Sigmoid colon (tissue), 7 donors: ENCODE results near the gene CAPRIN1. TPM values are rescaled to one million over a fixed set of nuclear protein-coding genes. Genes with fewer than 3 reads are reported as not detected.

Source experiments
- DNase-seq: peaks from one replicate; pipeline ENCODE4 v3.0.0-alpha.2; 2019
- H3K27ac ChIP-seq, 4 donors: fragments of 200-600 bp; sonication (generic); one replicate each; pipeline ENCODE4 v1.5.1; 2016 to 2019; ENCODE audit warnings: mild to moderate bottlenecking in 1 of 4
- H3K27me3 ChIP-seq, 3 donors: fragments of 200-600 bp; sonication (generic); one replicate each; pipeline ENCODE4 v1.5.1; 2019; ENCODE audit warnings: mild to moderate bottlenecking in 1 of 3
- H3K36me3 ChIP-seq, 4 donors: fragments of 200-600 bp; sonication (generic); one replicate each; pipeline ENCODE4 v1.5.1; 2016 to 2019
- H3K4me1 ChIP-seq, 4 donors: fragments of 200-600 bp; sonication (generic); one replicate each; pipeline ENCODE4 v1.5.1; 2017 to 2019
- H3K4me3 ChIP-seq, 4 donors: fragments of 200-600 bp; sonication (generic); one replicate each; pipeline ENCODE4 v1.5.1; 2017 to 2019; ENCODE audit warnings: mild to moderate bottlenecking in 2 of 4, moderate library complexity in 1 of 4
- H3K9me3 ChIP-seq, 4 donors: fragments of 200-600 bp in 3 of 4; sonication (generic) in 3 of 4; one replicate each; pipeline versions ENCODE4 v1.5.1 to v1.6.1; 2013 to 2019
- EP300 ChIP-seq, 4 donors: sonication (generic); formaldehyde crosslinking; IDR thresholded peaks; one replicate each; pipeline ENCODE4 v1.6.1; 2017; ENCODE audit warnings: antibody characterized with exemption in 4 of 4
- POLR2A ChIP-seq, 2 donors: fragments of 450-650 bp; IDR thresholded peaks; one replicate each; pipeline ENCODE4 v1.6.1; 2016; ENCODE audit warnings: antibody characterized with exemption in 2 of 2, mild to moderate bottlenecking in 2 of 2, moderate library complexity in 2 of 2
- POLR2AphosphoS5 ChIP-seq, 4 donors: sonication (generic); formaldehyde crosslinking; IDR thresholded peaks; one replicate each; pipeline ENCODE4 v1.6.1; 2017; ENCODE audit warnings: antibody characterized with exemption in 4 of 4
- WGBS, 2 donors: extraction: QIAGEN DNeasy Blood & Tissue Kit; methylation state at CpG; one replicate each; pipeline ENCODE4 v1.1.7; 2013; 5-methylcytosine and 5-hydroxymethylcytosine counted together
- intact Hi-C: fragments of 100-400 bp; cut with DNase I; formaldehyde crosslinking; loops from one replicate; pipeline ENCODE4 v1.15.1; 2023
- polyA plus RNA-seq, 3 donors: library from polyadenylated mRNA; stranded (reverse); fragments of 200-250 nt; gene quantifications; one replicate each; pipeline ENCODE4 v1.2.3, GENCODE V29; 2013
- total RNA-seq, 4 donors: library from RNA; depleted of rRNA; stranded (reverse); fragments of >200 nt; gene quantifications; one replicate each; pipeline ENCODE4 v1.1.0, GENCODE V29; 2016
- TF ChIP-seq, protein P1 (sequence below), 4 experiments: fragments of 450-650 bp in 3 of 4; fragments of 200-600 bp in 1 of 4; IDR thresholded peaks; one replicate each; pipeline ENCODE4 v1.5.1; 2016 to 2019; ENCODE audit warnings: antibody characterized with exemption in 4 of 4, mild to moderate bottlenecking in 3 of 4, moderate library complexity in 2 of 4
- donor health status: healthy with polysubstance abuse.
- donor health status: Bipolar disorder and iron deficiency.
- donor health status: healthy.

Gene CAPRIN1
- total and polyA plus RNA-seq, 7 donors = 63.1 to 118 (median 107) TPM

DNA sequence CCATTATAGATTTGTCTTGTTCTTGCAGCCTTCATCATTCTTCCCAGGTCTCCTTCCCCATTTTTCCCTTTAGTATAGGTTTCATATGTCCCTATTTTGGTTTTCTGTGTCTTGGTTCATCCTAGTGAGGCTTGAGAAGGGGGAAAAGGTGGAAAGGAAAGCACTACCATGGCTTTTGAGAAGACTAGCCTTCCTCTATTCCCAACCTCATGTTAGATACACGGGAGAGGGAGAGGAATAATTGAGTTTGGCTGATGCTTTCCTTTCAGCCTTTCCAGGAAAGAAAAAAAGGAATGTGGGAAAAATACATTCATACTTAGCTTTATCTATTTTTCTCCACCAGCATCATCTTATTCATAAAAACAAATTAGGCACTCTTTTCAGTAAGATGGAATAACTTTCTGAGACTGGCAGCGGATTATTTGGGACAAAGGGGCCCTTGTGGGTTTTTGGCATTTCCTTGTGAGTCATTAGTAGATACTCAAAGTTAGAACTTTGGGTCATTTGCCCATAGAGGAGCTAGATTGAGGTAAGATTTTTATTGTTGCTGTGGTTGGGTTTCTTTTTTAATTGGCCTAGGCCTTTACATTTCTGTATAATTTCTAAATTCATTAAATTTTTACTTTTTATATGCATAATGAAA, 23.8 kb downstream of the CAPRIN1 start:
- no peak overlapping the region for H3K4me3 ChIP-seq
- DNase-seq = no peak
- H3K9me3 ChIP-seq = no peaks in the 10 kb centered on the region
- peaks cover 0 to 13% (median 3%) of the 10 kb centered on the region in 4 donors for H3K4me1 ChIP-seq
- peaks cover 17 to 87% (median 45%) of the 10 kb centered on the region in 4 donors for H3K36me3 ChIP-seq
- WGBS, 2 donors = 15 to 67% methylated on average over 2 of the region's 2 CpGs
- TF ChIP-seq, protein P1, sequence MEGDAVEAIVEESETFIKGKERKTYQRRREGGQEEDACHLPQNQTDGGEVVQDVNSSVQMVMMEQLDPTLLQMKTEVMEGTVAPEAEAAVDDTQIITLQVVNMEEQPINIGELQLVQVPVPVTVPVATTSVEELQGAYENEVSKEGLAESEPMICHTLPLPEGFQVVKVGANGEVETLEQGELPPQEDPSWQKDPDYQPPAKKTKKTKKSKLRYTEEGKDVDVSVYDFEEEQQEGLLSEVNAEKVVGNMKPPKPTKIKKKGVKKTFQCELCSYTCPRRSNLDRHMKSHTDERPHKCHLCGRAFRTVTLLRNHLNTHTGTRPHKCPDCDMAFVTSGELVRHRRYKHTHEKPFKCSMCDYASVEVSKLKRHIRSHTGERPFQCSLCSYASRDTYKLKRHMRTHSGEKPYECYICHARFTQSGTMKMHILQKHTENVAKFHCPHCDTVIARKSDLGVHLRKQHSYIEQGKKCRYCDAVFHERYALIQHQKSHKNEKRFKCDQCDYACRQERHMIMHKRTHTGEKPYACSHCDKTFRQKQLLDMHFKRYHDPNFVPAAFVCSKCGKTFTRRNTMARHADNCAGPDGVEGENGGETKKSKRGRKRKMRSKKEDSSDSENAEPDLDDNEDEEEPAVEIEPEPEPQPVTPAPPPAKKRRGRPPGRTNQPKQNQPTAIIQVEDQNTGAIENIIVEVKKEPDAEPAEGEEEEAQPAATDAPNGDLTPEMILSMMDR (IDR thresholded peaks at IDR 0.05) = no peak
- TF ChIP-seq POLR2A (IDR thresholded peaks at IDR 0.05) = no peak
- TF ChIP-seq EP300 (IDR thresholded peaks at IDR 0.05) = no peak
- no peak for TF ChIP-seq POLR2AphosphoS5 (IDR thresholded peaks at IDR 0.05)
- intact Hi-C loops = no loop called here
- no peaks in the 10 kb centered on the region for H3K27me3 ChIP-seq
- H3K27ac ChIP-seq = no peak overlapping the region

GRCh38 chr11:34080609-34081008, 29.1 kb downstream of the CAPRIN1 start:
- Histone ChIP-seq H3K4me3 (no peak overlapping the region), H3K4me1 (no peaks in the 10 kb centered on the region), H3K27me3 (no peaks in the 10 kb centered on the region), H3K9me3 (no peaks in the 10 kb centered on the region), H3K36me3 (peaks cover 23 to 99% (median 61%) of the 10 kb centered on the region in 4 donors), H3K27ac (no peak overlapping the region)
- no peak for DNase-seq
- WGBS, 2 donors = 76 to 87% methylated on average over 4 of the region's 4 CpGs
- intact Hi-C loops = no loop called here
- TF ChIP-seq EP300 (IDR thresholded peaks at IDR 0.05) = no peak
- no peak for TF ChIP-seq POLR2A (IDR thresholded peaks at IDR 0.05)
- no peak for TF ChIP-seq POLR2AphosphoS5 (IDR thresholded peaks at IDR 0.05)
- TF ChIP-seq, protein P1 (IDR thresholded peaks at IDR 0.05) = no peak

DNA sequence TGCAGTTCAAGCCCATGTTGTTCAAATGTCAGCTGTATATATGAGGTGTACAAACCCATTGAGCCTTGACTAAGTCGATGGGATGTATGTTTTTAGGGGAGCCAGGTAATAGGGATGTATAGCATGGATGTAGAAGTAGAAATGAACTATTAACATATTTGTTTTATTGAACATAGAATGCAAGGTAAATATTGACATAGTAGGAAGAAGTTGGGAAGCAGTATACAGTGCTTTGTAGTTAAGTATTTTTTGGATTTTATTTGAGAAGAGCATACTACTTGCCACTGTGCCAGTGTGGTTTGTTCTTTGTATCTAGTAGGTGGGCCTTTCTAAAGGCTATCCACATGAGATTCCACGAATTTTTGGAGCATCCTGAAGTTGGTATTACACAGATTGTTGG, 33.1 kb downstream of the CAPRIN1 start:
- Histone ChIP-seq H3K4me1 (no peaks in the 10 kb centered on the region), H3K36me3 (peaks cover 28 to 98% (median 77%) of the 10 kb centered on the region in 4 donors), H3K27me3 (no peaks in the 10 kb centered on the region), H3K27ac (no peak overlapping the region), H3K9me3 (no peaks in the 10 kb centered on the region), H3K4me3 (no peak overlapping the region)
- TF ChIP-seq, protein P1 (IDR thresholded peaks at IDR 0.05) = no peak
- TF ChIP-seq POLR2AphosphoS5 (IDR thresholded peaks at IDR 0.05) (no peak), POLR2A (IDR thresholded peaks at IDR 0.05) (no peak), EP300 (IDR thresholded peaks at IDR 0.05) (no peak)
- intact Hi-C loops = no loop called here
- 55 to 86% methylated on average over 2 of the region's 2 CpGs for WGBS, 2 donors
- DNase-seq = no peak

DNA sequence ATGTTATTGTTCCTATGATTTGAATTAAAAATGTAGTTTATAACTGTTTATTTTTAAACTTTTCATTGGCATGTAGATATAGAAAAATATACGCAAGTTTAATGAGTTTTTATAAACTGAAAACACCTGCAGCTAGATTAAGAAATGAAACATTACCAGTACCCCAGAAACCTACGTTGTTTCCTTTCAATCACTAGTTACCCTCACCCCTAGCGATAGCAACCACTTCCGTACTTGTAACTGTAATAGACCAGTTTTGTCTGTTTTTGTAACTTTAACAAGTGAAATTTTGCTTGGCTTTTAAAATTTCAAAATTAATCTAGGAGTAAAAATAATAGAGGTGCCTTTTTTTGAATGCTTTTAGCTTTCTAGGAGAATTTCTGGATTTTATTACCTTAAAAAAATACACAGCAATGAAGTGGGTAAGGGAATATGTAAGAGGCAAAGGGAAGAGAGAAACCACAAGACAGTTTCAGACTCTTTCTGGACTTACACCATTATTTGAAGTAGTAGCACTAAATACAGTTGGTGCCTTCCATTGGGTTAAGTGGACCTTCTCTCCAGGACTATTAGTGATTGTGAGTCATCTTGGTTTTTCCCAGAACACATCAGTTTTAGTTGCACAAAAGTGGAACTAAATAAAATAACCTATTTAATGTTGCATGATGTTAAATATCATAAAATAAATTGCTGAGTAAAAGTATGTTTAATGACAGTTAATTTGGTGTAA, 35.2 kb downstream of the CAPRIN1 start:
- Histone ChIP-seq H3K27me3 (no peaks in the 10 kb centered on the region), H3K36me3 (peaks cover 33 to 98% (median 79%) of the 10 kb centered on the region in 4 donors), H3K4me3 (no peak overlapping the region), H3K4me1 (no peaks in the 10 kb centered on the region), H3K27ac (no peak overlapping the region), H3K9me3 (no peaks in the 10 kb centered on the region)
- DNase-seq = no peak
- WGBS, 2 donors = 87 to 88% methylated on average over 4 of the region's 4 CpGs
- intact Hi-C loops = no loop called here
- TF ChIP-seq EP300 (IDR thresholded peaks at IDR 0.05) = no peak
- no peak for TF ChIP-seq POLR2AphosphoS5 (IDR thresholded peaks at IDR 0.05)
- TF ChIP-seq, protein P1 (IDR thresholded peaks at IDR 0.05) = no peak
- no peak for TF ChIP-seq POLR2A (IDR thresholded peaks at IDR 0.05)
